ENCODE measurements around the gene C19orf73. TPM values are rescaled to one million over a fixed set of nuclear protein-coding genes. Genes with fewer than 3 reads are reported as not detected.
"Not testable (repeated sequence)": the region's sequence is repeated elsewhere in the genome, so short reads cannot be mapped to it uniquely, and the experiment has no call there.

C19orf73 gene
- total RNA-seq, 5 donors from 2014 or later (not counting 1 experiment from before 2014, with no cell fraction given): 2.1 to 3.7 (median 2.5) TPM

DNA sequence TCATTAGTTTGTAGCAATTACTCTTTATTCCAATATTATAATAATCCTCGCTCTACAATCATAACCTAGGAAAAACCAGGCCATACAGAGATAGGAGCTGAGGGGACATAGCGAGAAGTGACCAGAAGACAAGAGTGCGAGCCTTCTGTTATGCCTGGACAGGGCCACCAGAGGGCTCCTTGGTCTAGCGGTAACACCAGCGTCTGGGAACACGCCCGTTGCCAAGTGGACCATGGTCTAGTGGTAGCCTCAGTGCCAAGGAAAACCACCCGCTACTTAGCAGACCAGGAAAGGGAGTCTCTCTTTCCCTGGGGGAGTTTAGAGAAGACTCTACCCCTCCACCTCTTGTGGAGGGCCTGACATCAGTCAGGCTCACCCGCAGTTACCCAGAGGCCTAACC lies 44.1 kb downstream of the C19orf73 start:
- WGBS (ENCODE audit: insufficient coverage): 0% methylated on average over 1 of the region's 9 CpGs

DNA sequence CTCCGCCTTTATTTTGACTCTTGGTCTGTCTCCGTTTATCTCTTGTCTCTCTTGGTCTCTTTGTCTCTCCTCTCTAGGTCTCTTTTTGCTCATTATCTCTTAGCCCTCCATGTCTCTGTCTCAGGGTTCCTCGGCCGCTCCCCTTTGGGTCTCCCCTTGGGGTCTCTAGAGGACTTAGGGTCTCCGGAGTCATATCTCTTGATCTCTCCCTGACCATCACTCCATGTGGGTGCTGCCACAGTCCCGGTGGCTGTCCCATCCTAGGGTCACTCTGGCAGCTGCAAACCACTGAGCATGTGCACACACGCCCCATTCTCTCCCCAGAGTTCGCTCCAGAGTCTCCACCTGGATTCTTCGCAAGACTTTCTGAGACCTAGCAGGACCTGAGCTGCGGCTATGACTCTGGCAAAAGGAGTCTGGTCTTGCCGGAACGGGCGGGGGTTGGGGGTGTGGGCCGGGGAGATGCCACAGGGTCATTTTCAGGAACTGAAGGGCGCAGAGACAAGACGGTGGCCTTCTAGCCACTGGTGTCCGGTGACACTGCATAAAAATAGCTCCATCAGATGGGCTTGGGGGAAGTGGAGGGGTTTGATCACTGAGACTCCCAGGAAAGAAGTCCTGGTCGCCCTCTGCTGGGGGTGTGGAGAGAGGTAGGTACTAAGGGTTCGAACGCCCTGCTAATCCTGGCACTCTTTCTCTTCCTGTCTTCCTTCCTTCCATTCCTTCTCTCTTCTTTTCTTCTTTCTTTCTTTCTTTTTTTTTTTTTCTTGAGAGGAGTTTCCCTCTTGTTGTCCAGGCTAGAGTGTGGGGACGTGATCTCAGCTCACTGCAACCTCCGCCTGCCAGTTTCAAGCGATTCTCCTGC lies 45.2 kb downstream of the C19orf73 start:
- H3K27ac ChIP-seq (ENCODE audit: low read length): no peak overlapping the region
- H3K4me1 ChIP-seq (ENCODE audit: control insufficient read depth in 1 of 2, extremely low read depth in 1 of 2, insufficient read depth in 2 of 2, low read length in 2 of 2): peaks cover 0 to 12% of the 10 kb centered on the region in 2 experiments
- H3K36me3 ChIP-seq (ENCODE audit: control insufficient read depth in 2 of 2, extremely low read depth in 1 of 2, insufficient read depth in 1 of 2, low read length in 1 of 2): no peaks in the 10 kb centered on the region
- Mint-ChIP-seq H3K9me3 (peaks cover 0 to 5% (median 0%) of the 10 kb centered on the region in 3 donors), H3K36me3 (no peaks in the 10 kb centered on the region), H3K27me3 (peaks cover 53 to 70% of the 10 kb centered on the region in 2 donors), H3K27ac (no peak overlapping the region), H3K4me3 (peak overlapping the region in 2 of 3 donors; percentile 14 to 74), H3K4me1 (peaks cover 10 to 17% (median 12%) of the 10 kb centered on the region in 3 donors)
- ATAC-seq (replicated peaks in 1 of 4): no peak
- DNase-seq: no peak
- ChIA-PET POLR2A (no interaction called here), CTCF (interaction anchor here (0.7 kb wide), 2 partner anchors 81 to 1739 kb away, joined by 3 to 4 read pairs; no protein-coding TSS in a partner anchor)
- no peaks in the 10 kb centered on the region for H3K9me3 ChIP-seq
- peaks cover 5 to 78% of the 10 kb centered on the region in 2 experiments for H3K27me3 ChIP-seq (replicated peaks in 1 of 2; ENCODE audit: control insufficient read depth in 2 of 2, extremely low read depth in 1 of 2, insufficient read depth in 2 of 2, low read length in 1 of 2)
- WGBS (ENCODE audit: insufficient coverage): 78% methylated on average over 13 of the region's 23 CpGs
- H3K4me3 ChIP-seq (ENCODE audit: control insufficient read depth in 1 of 2, extremely low read depth in 1 of 2, low read length in 1 of 2): no peak overlapping the region

More for the DNA sequence above, 44.1 kb downstream of the C19orf73 start:
- H3K36me3 Mint-ChIP-seq; H3K9me3 Mint-ChIP-seq; H3K9me3 ChIP-seq; H3K4me3 Mint-ChIP-seq; H3K27ac ChIP-seq (ENCODE audit: low read length); H3K36me3 ChIP-seq (ENCODE audit: control insufficient read depth in 2 of 2, extremely low read depth in 1 of 2, insufficient read depth in 1 of 2, low read length in 1 of 2); ATAC-seq (replicated peaks in 1 of 4); DNase-seq; H3K27ac Mint-ChIP-seq; H3K4me3 ChIP-seq (ENCODE audit: control insufficient read depth in 1 of 2, extremely low read depth in 1 of 2, low read length in 1 of 2); POLR2A ChIA-PET: not testable (repeated sequence)
- peaks cover 0 to 12% of the 10 kb centered on the region in 2 experiments for H3K4me1 ChIP-seq (ENCODE audit: control insufficient read depth in 1 of 2, extremely low read depth in 1 of 2, insufficient read depth in 2 of 2, low read length in 2 of 2)
- CTCF ChIA-PET: interaction anchor here in 1 of 2 donors (0.6 kb wide), 1 partner anchor 1649 kb away, joined by 3 read pairs; no protein-coding TSS in a partner anchor
- peaks cover 0 to 73% of the 10 kb centered on the region in 2 experiments for H3K27me3 ChIP-seq (replicated peaks in 1 of 2; ENCODE audit: control insufficient read depth in 2 of 2, extremely low read depth in 1 of 2, insufficient read depth in 2 of 2, low read length in 1 of 2)
- Mint-ChIP-seq H3K27me3 (peaks cover 43 to 60% of the 10 kb centered on the region in 2 donors), H3K4me1 (peaks cover 10 to 17% (median 12%) of the 10 kb centered on the region in 3 donors)

DNA sequence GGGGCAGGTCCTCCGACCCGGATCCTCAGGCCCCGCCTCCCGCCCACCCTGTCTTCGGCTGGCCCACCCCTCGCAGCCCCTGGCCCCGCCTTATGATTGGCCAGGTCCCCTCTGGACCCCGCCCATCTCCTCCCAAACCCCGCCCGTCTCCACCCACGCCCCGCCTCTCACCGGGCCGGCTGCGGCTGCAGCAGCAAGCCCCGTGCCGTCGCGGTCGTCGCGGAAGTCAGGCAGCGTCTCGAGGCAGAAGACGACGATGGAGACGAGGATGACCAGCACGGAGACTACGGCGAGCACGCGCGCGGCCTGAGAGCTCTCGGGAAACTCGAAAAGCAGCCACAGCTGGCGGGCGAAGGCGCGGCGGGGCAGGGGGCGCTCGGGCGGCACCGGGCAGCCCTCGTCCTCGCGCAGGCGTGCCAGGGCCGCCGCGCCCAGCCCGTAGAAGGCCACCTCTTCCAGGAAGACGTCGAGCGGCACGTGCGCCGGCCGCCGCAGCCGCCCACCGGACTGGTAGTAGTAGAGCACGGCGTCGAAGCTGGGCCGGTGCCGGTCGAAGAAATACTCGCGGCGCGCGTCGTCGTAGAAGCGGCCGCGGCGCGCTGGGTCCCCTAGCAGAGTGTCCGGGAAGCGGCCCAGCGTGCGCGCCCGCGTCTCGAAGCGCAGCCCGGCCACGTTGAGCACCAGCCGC lies 46.9 kb downstream of the C19orf73 start:
- peaks cover 5 to 76% of the 10 kb centered on the region in 2 experiments for H3K27me3 ChIP-seq (replicated peaks in 1 of 2; ENCODE audit: control insufficient read depth in 2 of 2, extremely low read depth in 1 of 2, insufficient read depth in 2 of 2, low read length in 1 of 2)
- no peak overlapping the region for H3K27ac ChIP-seq (ENCODE audit: low read length)
- Mint-ChIP-seq H3K4me3 (peak overlapping the region in 1 of 3 donors; percentile 15), H3K4me1 (peaks cover 10 to 17% (median 12%) of the 10 kb centered on the region in 3 donors), H3K27me3 (peaks cover 58 to 78% of the 10 kb centered on the region in 2 donors), H3K9me3 (peaks cover 0 to 5% (median 0%) of the 10 kb centered on the region in 3 donors), H3K27ac (no peak overlapping the region), H3K36me3 (no peaks in the 10 kb centered on the region)
- ATAC-seq (replicated peaks in 1 of 4): peak in 3 of 4 experiments; percentile 30 to 52 (median 34)
- POLR2A ChIA-PET: no interaction called here
- CTCF ChIA-PET: no interaction called here
- H3K4me1 ChIP-seq (ENCODE audit: control insufficient read depth in 1 of 2, extremely low read depth in 1 of 2, insufficient read depth in 2 of 2, low read length in 2 of 2): peaks cover 0 to 12% of the 10 kb centered on the region in 2 experiments
- no peak overlapping the region for H3K4me3 ChIP-seq (ENCODE audit: control insufficient read depth in 1 of 2, extremely low read depth in 1 of 2, low read length in 1 of 2)
- no peaks in the 10 kb centered on the region for H3K9me3 ChIP-seq
- H3K36me3 ChIP-seq (ENCODE audit: control insufficient read depth in 2 of 2, extremely low read depth in 1 of 2, insufficient read depth in 1 of 2, low read length in 1 of 2): no peaks in the 10 kb centered on the region
- WGBS (ENCODE audit: insufficient coverage): 13% methylated on average over 88 of the region's 93 CpGs
- peak in 3 of 35 experiments; percentile 11 to 25 (median 21) for DNase-seq

DNA sequence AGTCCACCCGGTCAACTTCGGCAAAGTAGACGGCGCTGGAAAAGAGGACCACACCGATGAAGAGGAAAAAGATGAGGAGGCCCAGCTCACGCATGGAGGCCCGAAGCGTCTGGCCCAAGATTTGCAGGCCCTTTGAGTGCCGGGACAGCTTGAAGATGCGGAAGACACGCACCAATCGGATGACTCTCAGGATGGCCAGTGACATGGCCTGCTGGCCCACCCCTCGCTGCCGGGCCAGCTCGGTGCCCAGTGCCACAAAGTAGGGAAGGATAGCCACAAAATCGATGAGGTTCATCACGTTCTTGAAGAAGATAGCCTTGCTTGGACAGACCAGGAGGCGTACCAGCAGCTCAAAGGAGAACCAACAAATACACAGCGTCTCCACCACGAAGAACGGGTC lies 48.5 kb downstream of the C19orf73 start:
- H3K4me1 Mint-ChIP-seq: peaks cover 12 to 21% (median 12%) of the 10 kb centered on the region in 3 donors
- peaks cover 0 to 12% of the 10 kb centered on the region in 2 experiments for H3K4me1 ChIP-seq (ENCODE audit: control insufficient read depth in 1 of 2, extremely low read depth in 1 of 2, insufficient read depth in 2 of 2, low read length in 2 of 2)
- no peak overlapping the region for H3K4me3 ChIP-seq (ENCODE audit: control insufficient read depth in 1 of 2, extremely low read depth in 1 of 2, low read length in 1 of 2)
- ATAC-seq (replicated peaks in 1 of 4) (no peak), DNase-seq (no peak)
- H3K27ac Mint-ChIP-seq: peak overlapping the region in 1 of 2 donors; percentile 7
- no peaks in the 10 kb centered on the region for H3K36me3 Mint-ChIP-seq
- no peak overlapping the region for H3K4me3 Mint-ChIP-seq
- no peaks in the 10 kb centered on the region for H3K9me3 ChIP-seq
- peaks cover 66 to 82% of the 10 kb centered on the region in 2 donors for H3K27me3 Mint-ChIP-seq
- CTCF ChIA-PET: interaction anchor here in 1 of 2 donors (0.6 kb wide), 1 partner anchor 699 kb away, joined by 4 read pairs; no protein-coding TSS in a partner anchor
- H3K27ac ChIP-seq (ENCODE audit: low read length): no peak overlapping the region
- peaks cover 7 to 80% of the 10 kb centered on the region in 2 experiments for H3K27me3 ChIP-seq (replicated peaks in 1 of 2; ENCODE audit: control insufficient read depth in 2 of 2, extremely low read depth in 1 of 2, insufficient read depth in 2 of 2, low read length in 1 of 2)
- peaks cover 0 to 5% (median 0%) of the 10 kb centered on the region in 3 donors for H3K9me3 Mint-ChIP-seq
- H3K36me3 ChIP-seq (ENCODE audit: control insufficient read depth in 2 of 2, extremely low read depth in 1 of 2, insufficient read depth in 1 of 2, low read length in 1 of 2): no peaks in the 10 kb centered on the region
- POLR2A ChIA-PET: no interaction called here
- 94% methylated on average over 21 of the region's 21 CpGs for whole genome bisulfite sequencing (ENCODE audit: insufficient coverage)

DNA sequence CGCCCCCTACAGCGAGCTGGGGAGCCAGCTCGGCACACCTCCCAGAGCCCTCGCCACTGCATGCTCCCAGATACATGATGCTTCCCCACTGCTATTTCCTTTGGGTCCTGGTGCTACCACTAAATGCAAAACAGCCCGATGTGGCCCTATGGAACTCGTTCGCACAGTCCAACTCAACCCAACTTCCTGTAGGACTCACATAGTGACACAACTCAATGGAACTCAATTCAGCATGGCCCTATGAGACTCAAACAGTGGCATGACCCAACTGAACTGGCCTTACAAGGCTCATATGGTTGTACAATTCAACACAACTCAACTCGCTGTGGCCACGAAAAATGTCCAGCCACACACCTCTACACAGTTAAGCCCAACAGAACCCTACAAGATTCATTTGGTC lies 49.9 kb downstream of the C19orf73 start:
- CTCF ChIA-PET: no interaction called here
- ATAC-seq (replicated peaks in 1 of 4): no peak
- Histone ChIP-seq H3K9me3 (no peaks in the 10 kb centered on the region), H3K27me3 (replicated peaks in 1 of 2; ENCODE audit: control insufficient read depth in 2 of 2, extremely low read depth in 1 of 2, insufficient read depth in 2 of 2, low read length in 1 of 2) (peaks cover 7 to 81% of the 10 kb centered on the region in 2 experiments), H3K4me3 (ENCODE audit: control insufficient read depth in 1 of 2, extremely low read depth in 1 of 2, low read length in 1 of 2) (no peak overlapping the region), H3K27ac (ENCODE audit: low read length) (no peak overlapping the region), H3K4me1 (ENCODE audit: control insufficient read depth in 1 of 2, extremely low read depth in 1 of 2, insufficient read depth in 2 of 2, low read length in 2 of 2) (peaks cover 0 to 19% of the 10 kb centered on the region in 2 experiments), H3K36me3 (ENCODE audit: control insufficient read depth in 2 of 2, extremely low read depth in 1 of 2, insufficient read depth in 1 of 2, low read length in 1 of 2) (no peaks in the 10 kb centered on the region)
- Mint-ChIP-seq H3K27me3 (peaks cover 60 to 78% of the 10 kb centered on the region in 2 donors), H3K36me3 (no peaks in the 10 kb centered on the region), H3K9me3 (peaks cover 0 to 5% (median 0%) of the 10 kb centered on the region in 3 donors), H3K27ac (no peak overlapping the region), H3K4me3 (no peak overlapping the region), H3K4me1 (peaks cover 12 to 21% (median 13%) of the 10 kb centered on the region in 3 donors)
- DNase-seq: no peak
- POLR2A ChIA-PET: no interaction called here
- 95% methylated on average over 9 of the region's 9 CpGs for WGBS (ENCODE audit: insufficient coverage)
